HG03460 (cell line): ENCODE data around the gene KCNQ5.
"Not testable (repeated sequence)": the region's sequence is repeated elsewhere in the genome, so short reads cannot be mapped to it uniquely, and the experiment has no call there.

Experiments used
- ATAC-seq: cut with Tn5 transposase; IDR thresholded peaks from one replicate; pipeline ENCODE4 v1.9.1; 2021; ENCODE audit not compliant: unreplicated experiment

The KCNQ5 gene

DNA sequence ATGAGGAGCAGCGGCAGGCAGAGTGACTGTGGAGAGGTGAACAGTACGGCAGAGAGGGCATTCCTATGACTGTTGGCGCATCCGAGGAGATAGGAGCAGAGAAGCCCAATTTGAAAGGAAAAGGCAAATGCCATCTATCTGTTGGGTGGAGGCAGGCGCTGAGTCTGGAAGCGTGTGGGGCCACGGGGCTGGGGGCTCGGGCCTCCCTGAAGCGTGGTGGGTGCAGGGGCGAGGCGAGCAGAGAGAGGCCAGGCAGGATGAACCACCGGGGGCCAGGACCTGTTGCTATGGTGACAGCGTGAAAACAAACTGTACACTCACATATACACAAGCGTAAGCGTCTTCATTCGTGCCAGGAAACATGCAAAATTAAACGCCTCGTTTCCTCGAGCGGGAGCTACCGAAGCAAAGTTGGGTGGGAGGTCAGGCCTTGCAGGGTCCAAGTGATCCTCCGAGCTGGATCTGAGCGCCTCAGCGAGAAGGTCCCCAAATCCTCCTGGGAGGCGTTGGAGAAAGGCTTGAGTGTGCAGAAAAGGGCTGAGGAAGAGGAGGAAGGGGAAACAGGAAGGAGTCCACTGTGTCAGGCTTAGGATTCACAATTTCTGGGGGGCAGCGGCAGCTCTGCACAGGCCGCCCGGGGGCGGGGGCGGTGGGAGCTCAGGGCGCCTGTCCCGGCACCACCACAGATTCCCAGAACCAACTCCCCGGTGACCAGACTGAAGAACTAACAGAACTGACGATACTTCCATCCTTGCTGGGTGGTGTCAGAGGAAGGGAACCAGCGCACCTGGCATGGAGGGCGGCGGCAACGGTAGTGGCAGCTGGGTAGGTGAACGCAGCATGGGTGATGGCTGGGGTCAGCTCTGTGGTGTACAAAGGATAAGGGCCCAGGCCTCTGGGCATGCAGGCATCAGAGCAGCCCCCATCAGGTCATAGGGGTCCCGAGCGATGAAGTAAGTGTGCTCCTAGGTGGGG, 535.2 kb downstream of the KCNQ5 start:
- ATAC-seq, result no peak

DNA sequence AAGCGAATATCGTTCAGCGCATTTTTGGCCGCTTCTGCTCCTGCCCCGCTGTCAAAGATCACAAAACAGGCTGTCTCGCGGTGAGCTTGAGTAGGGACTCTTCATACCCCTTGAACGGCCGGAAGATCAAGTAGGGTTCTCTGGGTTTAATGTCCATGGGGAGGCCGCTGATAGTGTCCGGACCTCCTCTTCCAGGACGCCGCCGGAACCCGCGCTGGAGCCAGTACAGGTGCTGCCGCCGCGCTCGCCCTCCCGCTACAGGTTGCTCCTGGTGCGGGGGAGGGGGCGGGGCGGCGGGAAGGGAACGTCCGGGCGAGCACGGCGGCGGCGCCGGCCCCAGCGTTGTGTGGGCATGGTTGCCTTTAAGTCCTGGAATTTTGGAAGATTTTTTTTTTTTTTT, 536.0 kb downstream of the KCNQ5 start:
- ATAC-seq, result no peak

DNA sequence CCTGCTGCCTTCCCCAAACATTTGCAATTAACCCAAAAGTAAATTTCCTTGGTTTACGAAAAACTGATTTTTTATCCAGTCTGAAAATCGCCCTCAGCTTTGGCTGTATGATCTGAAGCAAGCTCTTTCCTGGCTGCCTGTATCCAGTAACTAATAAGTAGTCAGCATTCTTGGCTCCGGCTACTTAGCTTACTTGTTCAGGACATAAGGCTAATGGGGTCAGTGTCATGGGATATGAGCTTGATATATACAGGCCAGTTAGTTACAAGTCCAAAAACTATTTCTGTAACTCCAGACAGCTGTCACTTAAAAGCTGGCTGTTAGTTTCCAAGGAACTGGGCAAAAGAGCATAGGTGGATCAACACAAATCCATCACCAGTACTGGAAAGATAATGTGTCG, 547.2 kb downstream of the KCNQ5 start:
- no peak for ATAC-seq

DNA sequence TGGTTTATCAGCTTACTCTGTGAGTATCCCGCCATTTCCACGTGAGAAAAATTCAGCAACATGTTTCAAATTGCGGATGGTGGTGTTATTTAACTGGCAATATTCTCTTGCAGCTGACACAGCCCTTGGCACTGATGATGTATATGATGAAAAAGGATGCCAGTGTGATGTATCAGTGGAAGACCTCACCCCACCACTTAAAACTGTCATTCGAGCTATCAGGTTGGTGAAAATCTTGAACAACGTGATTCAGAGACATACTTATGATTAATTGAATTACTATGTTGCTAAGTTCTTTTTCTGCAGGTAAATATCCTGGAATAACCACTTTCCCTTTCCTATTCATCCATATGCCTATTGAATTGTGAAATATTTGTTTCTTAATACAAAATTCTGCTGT, 547.8 kb downstream of the KCNQ5 start:
- ATAC-seq, result no peak

DNA sequence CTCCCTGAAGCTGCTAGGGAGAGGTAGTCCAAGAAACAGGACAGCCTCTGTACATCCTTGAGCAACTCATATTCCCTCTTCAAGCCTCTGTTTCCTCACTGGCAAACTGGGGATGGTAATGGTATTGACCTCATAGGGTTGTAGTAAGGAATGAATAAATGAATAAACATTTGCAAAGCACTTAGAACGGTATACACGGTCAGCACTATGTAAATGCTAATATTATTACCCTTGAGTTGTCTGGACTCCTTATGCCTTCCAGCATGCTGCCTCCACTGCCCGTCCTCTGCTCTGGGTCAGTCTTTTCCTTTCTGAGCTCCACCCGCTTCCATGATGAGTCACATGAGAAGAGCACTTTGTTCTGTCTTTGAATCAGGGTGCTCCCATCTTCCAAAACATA, 552.8 kb downstream of the KCNQ5 start:
- ATAC-seq, result no peak

DNA sequence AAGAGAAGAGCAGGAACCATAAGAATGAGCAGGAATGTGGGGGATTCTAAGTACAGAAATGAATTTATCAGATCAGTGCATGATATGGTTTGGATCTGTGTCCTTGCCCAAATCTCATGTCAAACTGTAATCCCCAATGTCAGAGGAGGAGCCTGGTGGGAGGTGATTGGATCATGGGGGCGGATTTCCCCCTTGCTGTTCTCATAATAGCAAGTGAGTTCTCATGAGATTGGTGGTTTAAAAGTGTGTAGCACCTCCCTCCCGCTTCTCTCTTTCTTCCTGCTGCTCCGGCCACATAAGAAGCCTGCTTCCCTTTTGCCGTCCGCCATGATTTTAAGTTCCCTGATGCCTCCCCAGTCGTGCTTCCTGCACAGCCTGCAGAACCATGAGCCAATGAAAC, 554.2 kb downstream of the KCNQ5 start:
- no peak for ATAC-seq

DNA sequence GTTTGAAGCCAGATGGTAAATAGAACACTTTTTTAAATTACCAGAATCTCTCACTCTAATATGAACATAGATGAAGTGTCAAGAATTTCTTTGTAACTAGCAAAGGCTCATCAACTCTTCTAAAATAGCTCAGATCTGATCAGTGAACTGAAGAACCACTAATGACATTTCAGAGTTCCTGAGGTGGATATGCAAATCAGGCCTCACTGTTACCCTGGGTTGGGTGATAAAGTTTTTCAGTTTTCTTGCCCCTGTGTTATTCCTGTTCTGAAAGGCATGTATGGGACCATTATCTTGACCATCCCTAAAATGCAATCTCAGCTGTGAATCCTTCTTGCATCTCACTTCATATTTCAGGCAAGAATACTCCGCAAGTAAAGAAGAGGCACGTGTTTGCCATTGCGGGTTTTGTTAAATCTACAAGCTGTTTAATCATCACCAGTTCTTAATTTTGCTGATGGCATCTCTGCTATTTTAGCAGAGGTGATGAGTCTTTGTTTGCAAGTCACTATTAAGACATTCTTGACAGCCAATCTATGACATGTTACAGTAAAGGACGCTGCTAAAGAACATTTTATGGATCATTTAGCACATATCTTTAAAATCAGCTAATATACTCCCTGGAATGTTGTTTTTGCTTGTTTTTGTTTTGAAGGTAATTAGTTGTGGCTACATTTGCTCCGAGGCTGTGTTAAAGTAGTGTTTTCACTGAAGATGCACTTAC, 555.5 kb downstream of the KCNQ5 start:
- ATAC-seq, result peak; percentile 57

DNA sequence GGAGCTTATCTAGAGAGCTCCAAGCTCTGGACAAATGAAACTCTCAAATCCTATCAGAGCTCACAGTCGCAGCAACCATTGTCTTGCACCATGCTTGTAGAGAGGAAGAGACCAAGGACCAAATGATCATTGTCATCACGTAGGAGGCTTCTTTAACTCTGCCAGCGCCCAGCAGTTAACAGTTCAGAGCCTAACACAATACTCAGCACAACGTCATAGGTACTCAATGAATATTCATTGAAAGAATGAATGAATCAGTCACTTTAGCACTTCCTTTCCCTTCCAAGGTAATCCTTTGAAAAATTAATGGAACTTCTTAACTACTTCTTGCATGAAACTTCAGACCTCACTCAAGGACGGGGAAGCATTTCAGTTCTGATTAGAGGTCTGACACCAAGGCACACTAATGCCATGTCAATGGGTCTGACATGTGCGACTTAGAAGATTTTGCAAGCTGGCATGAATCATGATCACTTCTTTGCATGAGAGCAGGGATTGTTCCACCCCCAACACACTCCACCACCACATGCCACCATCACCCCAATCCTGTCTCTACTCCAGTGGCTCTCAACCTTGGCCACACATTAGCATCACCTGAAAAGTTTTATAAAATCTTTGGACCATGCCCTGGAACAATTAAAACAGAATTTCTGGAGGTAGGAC, 558.3 kb downstream of the KCNQ5 start:
- no peak for ATAC-seq

DNA sequence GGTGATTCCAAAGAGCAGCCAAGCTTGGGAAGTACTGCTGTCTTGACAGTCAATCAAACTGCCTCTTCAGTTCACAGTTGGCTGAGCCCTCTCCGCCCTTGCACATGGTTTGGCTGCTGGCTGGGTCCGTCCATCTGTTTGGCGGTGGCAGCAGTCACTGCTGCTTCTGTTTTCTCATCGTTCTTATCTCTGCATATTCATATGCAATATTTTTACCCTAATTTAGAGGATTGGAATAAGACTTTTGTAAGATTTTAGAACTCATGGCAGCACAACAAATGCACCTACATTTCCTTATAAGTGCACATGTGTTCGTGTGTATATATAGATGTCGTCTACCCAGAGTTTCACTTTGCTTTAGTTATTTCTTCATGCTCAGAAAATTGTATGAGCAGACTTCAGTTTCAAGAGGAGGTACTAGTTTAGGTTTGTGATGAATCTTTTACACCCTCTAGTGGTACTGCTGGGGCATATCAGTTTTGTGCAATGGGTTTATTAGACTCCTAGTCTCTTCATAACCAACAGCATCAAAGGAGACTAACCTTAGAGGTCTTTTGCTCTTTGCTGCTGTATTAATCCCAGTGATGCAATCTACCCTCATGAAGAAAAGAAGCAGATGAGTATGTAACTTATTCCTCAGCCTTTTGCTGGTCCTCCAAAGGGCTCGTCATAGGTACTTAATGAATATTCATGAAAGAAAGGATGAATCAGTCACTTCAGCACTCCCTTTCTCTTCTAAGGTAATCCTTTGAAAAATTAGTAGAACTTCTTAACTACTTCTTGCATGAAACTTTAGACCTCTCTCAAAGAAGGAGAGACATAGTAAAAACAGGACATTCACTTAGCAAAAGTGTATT, 559.1 kb downstream of the KCNQ5 start:
- peak; percentile 82 for ATAC-seq

DNA sequence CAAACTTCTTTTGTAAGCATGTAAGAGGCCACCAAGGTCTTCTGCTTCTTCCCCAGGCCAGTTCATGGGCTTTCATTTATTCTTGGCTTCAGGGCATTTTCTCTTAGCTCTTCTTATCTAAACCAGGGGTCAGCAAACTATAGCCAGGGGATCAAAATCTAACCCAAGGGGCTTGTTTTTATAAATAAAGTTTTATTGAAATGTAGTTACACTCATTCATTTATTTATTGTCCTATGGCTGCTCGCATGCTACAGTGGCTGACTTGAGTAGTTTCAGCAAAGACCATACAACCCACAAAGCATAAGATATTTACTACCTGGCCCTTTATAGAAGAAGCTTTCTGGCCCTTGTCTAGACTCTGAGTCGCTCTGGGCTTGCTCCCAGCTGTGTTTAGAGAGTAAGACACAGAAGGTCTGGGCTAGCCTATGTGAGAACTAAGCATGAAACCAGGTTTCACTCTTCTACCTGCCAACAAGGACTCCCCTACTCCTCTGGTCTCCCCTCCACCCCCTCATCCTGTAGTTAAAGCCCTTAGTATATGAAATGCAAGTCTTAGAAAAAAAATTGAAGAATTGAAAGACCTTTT, 560.2 kb downstream of the KCNQ5 start:
- peak; percentile 37 for ATAC-seq

DNA sequence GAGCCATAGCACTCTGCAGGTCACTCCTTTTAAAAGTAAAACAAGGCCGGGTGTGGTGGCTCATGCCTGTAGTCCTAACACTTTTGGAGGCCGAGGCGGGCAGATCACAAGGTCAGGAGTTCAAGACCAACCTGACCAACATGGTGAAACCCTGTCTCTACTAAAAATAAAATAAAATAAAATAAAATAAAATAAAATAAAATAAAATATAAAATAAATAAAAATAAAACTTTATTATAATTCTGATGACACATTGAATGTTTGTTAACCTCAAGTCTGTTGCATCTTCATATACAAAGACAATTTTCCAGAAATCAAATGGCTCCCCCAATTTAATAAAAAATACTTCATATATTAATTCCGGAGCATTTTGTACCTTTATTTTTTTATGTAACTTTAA, 571.4 kb downstream of the KCNQ5 start:
- not testable (repeated sequence) for ATAC-seq

DNA sequence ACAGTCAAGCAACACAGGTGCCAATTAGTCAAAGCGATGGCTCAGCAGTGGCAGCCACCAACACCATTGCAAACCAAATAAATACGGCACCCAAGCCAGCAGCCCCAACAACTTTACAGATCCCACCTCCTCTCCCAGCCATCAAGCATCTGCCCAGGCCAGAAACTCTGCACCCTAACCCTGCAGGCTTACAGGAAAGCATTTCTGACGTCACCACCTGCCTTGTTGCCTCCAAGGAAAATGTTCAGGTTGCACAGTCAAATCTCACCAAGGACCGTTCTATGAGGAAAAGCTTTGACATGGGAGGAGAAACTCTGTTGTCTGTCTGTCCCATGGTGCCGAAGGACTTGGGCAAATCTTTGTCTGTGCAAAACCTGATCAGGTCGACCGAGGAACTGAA, 572.9 kb downstream of the KCNQ5 start:
- ATAC-seq, result no peak

DNA sequence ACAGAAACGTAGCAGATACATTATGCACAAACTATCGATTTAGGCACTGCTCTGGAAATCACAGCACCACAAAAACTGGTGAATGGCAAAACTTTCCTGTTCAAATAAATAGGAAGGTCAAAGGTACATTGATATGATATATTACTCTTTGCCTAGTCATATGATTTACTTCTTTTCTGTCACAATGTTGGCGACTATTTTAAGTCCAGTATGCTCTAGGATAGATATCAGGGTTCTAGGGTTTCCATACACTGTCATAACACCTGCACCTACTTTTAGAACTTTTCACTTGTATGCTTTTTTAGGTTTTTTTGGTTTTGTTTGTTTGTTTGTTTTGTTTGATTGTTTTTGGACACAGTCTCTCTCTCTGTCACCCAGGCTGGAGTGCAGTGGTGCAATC, 578.4 kb downstream of the KCNQ5 start:
- ATAC-seq, result no peak

DNA sequence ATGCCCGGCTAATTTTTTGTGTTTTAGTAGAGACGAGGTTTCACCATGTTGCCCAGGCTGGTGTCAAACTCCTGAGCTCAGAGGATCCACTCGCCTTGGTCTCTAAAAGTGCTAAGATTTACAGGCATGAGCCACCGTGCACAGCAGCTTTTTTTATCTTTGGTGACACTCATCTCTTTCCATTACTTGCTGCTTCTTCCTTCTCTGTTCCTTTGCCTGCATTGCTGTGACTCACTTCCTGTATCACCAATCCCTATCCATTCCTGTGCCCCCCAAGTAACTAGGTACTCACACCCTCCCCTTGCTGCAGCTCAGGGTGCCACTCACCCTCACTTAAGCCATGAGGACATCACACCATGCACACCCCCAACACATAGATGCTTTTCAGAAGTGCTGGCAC, 578.9 kb downstream of the KCNQ5 start:
- no peak for ATAC-seq

DNA sequence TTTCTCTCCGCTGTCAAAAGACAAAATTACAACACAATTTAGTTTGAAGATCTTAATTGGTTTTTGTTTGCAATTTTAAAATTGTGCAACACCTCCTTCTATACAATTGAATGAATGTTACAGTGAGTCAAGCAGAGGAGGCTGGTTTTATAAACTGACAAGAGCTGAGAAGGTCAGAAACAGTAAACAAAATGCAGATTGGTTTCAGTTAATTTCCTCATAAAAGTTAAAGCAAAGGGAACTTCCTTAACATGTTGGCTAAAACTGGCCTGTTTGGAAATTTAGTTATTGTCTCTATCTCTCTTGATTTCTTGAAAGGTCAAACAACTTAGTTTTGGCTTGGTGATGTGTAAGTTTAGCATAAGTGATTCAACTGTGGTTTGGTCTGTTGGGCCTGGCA, 581.2 kb downstream of the KCNQ5 start:
- ATAC-seq, result no peak

DNA sequence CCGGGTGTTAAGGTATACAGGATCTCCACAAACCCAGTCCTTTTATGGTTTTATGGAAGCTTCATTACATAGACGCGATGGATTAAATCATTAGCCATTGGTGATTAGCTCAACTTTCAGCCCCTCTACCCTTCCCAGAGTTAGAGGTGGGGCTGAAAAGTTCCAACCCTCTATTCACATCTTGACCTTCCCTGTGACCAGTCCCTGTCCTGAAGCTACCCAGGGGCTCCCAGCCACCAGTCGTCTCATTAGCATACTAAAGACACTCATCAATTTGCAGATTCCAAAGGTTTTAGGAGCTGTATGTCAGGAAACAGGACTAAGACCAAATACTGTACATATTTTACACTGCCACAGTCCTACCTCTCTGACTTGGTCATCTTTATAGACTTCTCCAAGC, 582.4 kb downstream of the KCNQ5 start:
- ATAC-seq, result no peak

DNA sequence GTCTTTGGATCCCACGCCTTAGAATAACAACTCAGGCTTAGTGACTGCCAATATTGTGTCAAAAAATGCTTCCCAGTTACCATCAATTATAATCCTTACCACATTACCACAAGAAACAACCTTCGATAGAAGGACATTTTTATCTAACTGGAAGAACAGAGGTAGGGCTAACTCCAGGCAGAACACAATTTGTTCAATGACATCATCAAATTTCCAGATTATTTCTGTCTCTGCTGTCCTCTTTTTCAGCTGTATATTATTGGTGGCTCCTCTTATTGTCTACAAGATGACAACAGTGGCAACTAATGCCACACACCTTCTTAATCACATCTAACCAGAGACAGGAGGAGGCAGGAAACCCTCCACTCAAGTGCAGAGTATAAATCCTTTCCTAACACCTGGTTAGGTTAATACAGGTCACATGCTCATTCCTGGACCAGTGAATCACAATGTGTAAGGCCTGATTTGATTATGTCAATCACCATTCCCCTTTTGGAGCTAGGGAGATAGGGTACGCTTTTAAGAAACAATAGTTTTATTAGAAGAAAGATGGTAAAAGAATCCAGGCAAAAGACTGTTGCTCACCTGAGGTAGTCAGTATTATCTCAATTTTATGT, 585.5 kb downstream of the KCNQ5 start:
- ATAC-seq, result no peak

DNA sequence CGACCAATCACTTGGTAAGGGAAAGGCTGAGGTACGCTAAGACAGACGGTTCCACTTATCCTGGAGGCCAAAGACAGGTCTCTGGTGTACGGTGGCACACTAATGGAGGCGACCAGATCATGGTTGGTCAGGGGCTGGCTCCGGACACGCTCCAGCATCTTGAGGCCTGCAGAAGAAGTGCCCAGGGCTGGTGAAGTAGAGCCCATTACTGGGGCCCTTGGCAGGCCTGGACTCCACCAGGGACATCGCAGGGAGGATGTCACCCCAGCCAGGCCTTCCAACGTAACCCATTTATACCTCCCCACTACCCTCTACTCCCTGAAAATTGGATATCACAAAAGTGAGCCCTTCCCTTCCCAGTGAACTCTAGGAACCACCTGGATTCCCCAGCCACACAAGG, 587.3 kb downstream of the KCNQ5 start:
- no peak for ATAC-seq

DNA sequence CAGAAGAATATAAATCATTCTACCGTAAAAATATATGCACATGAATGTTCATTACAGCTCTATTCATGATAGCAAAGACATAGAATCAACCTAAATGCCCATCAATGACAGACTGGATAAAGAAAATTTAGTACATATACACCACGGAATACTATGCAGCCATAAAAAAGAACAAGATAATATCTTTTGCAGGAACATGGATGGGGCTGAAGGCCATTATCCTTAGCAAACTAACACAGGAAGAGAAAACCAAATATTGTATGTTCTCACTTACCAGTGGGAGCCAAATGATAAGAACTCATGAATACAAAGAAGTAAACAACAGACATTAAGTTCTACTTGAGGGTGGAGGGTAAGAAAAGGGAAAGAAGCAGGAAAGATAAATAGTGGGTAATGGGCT, 595.0 kb downstream of the KCNQ5 start:
- ATAC-seq, result no peak

DNA sequence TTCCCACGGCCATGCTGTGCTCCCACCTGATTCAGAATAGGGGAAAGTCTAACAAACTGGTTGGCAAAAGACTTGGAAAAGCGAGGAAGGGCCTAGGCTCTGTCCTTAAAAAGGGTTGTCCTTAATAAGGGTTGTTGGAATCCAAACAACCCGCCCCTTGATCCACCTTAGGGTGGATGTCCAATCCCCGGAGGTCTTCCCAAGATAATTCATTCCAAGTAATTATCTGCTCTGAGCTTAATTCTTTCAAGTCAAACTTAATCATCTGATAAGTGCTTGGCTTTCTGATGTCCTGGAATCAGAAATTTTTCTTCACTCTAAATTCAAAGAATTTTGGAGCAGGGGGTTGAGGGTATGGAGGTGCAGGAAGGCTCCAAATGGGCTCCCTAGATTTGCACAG, 603.5 kb downstream of the KCNQ5 start, which contains the start of gene KHDC1L:
Gene KHDC1L, minus strand, starts transcription at position 101 of the 400 bp plus-strand sequence. Its CDS starts 88 bp downstream, at position 13.
- no peak for ATAC-seq
